ENCODE data around the gene ASTL. TPM values are rescaled to one million over a fixed set of nuclear protein-coding genes. Genes with fewer than 3 reads are reported as not detected.

The ASTL gene
- 1 to 10 TPM in 1 of 4 donors, under 1 TPM in 1, not detected in 2; 0.87 to 1.7 TPM for total RNA-seq

DNA sequence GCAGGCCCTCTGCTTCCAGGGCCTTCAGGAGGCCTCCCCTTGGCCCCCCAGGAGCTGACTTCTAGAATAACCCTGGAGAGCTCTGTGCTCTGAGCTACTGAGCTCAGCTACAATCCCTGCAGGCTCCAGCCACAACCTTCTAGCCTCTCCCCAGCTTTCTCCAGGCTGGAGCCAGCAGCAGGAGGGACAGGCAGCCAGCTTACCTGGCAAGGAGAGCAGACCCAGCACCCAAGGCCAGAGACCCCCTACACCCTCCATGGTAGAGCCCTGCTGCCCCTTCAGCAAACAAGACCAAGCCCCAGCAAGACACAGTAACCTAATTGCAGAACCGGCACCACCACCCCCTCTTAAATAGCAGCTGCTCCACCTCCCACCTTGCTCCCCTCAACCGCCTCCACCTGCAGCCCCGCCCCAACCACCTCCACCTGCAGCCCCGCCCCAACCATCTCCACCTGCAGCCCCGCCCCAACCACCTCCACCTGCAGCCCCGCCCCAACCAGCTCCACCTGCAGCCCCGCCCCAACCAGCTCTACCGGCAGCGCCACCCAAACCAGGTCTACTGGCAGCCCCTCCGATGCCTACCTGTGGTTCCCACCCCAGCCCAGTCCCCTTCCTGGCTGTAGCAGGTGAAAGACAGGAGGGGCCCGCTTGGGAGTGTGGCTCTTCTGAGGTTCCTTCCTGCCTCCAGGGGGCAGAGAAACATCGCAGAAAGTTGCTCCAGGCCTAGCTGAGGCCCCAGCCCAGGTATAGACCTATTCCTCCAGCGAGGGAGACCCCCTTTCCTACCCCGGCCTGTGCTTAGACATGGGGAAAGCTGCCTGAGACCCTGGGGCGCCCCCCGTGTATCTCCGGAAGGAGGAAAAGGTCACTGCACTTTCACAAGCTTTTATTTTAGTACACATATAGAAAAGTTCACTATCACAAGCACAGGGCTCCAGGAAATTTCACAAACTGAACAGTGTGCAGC is at the start of gene ASTL:
TSS of gene ASTL (minus strand) at position 324 of the 967 bp plus-strand sequence. CDS start at position 258, 66 bp downstream.
- no peaks in the 10 kb centered on the region for H3K36me3 ChIP-seq
- WGBS, result 17% methylated on average over 15 of the region's 17 CpGs
- no peaks in the 10 kb centered on the region for H3K9me3 ChIP-seq
- no peak for DNase-seq (ENCODE audit: low spot score in 2 of 2)
- H3K27ac ChIP-seq, result no peak within 1 kb of the TSS
- no peak within 1 kb of the TSS for H3K4me3 ChIP-seq
- H3K27me3 ChIP-seq, result no peaks in the 10 kb centered on the region
- H3K4me1 ChIP-seq, result peaks cover 17% of the 10 kb centered on the region
- TF ChIP-seq EP300 (IDR thresholded peaks at IDR 0.05), result no peak
- TF ChIP-seq, protein P1, sequence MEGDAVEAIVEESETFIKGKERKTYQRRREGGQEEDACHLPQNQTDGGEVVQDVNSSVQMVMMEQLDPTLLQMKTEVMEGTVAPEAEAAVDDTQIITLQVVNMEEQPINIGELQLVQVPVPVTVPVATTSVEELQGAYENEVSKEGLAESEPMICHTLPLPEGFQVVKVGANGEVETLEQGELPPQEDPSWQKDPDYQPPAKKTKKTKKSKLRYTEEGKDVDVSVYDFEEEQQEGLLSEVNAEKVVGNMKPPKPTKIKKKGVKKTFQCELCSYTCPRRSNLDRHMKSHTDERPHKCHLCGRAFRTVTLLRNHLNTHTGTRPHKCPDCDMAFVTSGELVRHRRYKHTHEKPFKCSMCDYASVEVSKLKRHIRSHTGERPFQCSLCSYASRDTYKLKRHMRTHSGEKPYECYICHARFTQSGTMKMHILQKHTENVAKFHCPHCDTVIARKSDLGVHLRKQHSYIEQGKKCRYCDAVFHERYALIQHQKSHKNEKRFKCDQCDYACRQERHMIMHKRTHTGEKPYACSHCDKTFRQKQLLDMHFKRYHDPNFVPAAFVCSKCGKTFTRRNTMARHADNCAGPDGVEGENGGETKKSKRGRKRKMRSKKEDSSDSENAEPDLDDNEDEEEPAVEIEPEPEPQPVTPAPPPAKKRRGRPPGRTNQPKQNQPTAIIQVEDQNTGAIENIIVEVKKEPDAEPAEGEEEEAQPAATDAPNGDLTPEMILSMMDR (IDR thresholded peaks at IDR 0.05), result peak in 1 of 2 donors; percentile 22

DNA sequence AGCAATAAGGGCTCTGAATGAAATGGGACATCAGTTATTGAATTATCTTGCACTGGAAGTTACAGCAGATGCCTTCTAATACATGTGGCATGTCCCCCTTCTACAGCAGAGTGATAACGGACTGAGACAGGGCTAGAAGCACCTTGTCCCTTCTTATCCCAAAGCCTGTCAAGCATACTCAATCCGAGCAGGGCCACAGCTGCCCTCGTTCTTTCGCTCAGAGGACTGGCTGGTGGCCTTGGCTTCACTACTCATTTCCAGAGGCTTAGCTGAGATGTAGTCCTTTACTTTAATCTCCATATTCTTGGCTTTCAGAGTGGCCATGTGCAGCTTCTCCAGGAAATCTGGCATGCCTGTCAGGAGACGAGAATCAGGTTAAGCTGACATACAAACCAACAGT is 48.3 kb upstream of the ASTL start:
- DNase-seq (ENCODE audit: low spot score in 2 of 2), result no peak
- no peaks in the 10 kb centered on the region for H3K9me3 ChIP-seq
- TF ChIP-seq POLR2AphosphoS5 (IDR thresholded peaks at IDR 0.05), result no peak
- no peak for TF ChIP-seq POLR2A (IDR thresholded peaks at IDR 0.05)
- TF ChIP-seq, protein P1 (IDR thresholded peaks at IDR 0.05), result no peak
- TF ChIP-seq EP300 (IDR thresholded peaks at IDR 0.05), result no peak
- 87% methylated on average over 5 of the region's 5 CpGs for WGBS
- peaks cover 74% of the 10 kb centered on the region for H3K36me3 ChIP-seq
- H3K4me1 ChIP-seq, result no peaks in the 10 kb centered on the region
- no peak overlapping the region for H3K4me3 ChIP-seq
- no peaks in the 10 kb centered on the region for H3K27me3 ChIP-seq
- H3K27ac ChIP-seq, result no peak overlapping the region

DNA sequence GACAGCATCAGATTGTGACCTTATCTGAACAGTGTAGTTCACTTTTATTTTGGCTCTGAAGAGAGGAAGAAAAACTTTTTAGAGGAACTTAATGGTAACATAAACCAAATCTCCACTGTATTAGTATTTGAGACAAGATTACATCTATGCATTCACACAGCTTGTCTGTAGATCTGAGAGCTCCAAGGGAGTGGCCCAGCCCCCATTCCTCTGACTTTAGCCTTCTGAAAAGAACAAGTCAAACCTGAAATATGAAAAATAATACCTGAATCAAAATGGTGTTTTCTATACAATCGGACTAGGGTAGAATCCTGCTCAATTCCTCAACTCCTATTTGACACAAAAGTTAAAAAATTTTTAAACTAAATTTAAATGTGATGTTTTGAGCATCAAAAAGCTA is 47.2 kb upstream of the ASTL start:
- Histone ChIP-seq H3K27me3 (no peaks in the 10 kb centered on the region), H3K4me1 (no peaks in the 10 kb centered on the region), H3K27ac (no peak overlapping the region), H3K4me3 (no peak overlapping the region), H3K36me3 (peaks cover 64% of the 10 kb centered on the region), H3K9me3 (no peaks in the 10 kb centered on the region)
- DNase-seq (ENCODE audit: low spot score in 2 of 2), result no peak
- 59% methylated on average over 1 of the region's 1 CpG for WGBS
- TF ChIP-seq, protein P1 (IDR thresholded peaks at IDR 0.05), result no peak
- TF ChIP-seq POLR2AphosphoS5 (IDR thresholded peaks at IDR 0.05), result no peak
- no peak for TF ChIP-seq EP300 (IDR thresholded peaks at IDR 0.05)
- no peak for TF ChIP-seq POLR2A (IDR thresholded peaks at IDR 0.05)

DNA sequence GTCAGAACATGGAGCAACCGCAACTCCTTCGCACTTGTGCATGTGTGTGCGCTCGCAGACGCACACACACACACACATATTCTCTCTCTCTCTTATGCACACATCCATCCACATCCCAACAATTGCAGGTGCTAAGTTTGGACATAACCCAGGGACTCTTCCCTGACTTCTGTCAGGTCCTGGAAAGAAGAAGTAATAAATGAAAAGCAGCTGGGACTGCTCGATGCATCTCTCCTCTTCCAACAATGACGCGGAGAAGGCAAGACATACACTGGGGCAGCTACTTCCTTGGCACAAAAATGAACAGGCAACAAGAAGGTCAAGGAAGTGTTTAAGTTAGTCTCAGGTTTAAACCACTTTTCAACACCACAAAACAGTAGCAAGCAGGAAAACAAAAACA is 46.7 kb upstream of the ASTL start:
- WGBS, result 72% methylated on average over 8 of the region's 8 CpGs
- Histone ChIP-seq H3K27ac (no peak overlapping the region), H3K4me1 (no peaks in the 10 kb centered on the region), H3K36me3 (peaks cover 59% of the 10 kb centered on the region), H3K27me3 (no peaks in the 10 kb centered on the region), H3K9me3 (no peaks in the 10 kb centered on the region), H3K4me3 (no peak overlapping the region)
- TF ChIP-seq POLR2AphosphoS5 (IDR thresholded peaks at IDR 0.05), result no peak
- no peak for TF ChIP-seq POLR2A (IDR thresholded peaks at IDR 0.05)
- no peak for TF ChIP-seq EP300 (IDR thresholded peaks at IDR 0.05)
- TF ChIP-seq, protein P1 (IDR thresholded peaks at IDR 0.05), result no peak
- DNase-seq (ENCODE audit: low spot score in 2 of 2), result no peak

DNA sequence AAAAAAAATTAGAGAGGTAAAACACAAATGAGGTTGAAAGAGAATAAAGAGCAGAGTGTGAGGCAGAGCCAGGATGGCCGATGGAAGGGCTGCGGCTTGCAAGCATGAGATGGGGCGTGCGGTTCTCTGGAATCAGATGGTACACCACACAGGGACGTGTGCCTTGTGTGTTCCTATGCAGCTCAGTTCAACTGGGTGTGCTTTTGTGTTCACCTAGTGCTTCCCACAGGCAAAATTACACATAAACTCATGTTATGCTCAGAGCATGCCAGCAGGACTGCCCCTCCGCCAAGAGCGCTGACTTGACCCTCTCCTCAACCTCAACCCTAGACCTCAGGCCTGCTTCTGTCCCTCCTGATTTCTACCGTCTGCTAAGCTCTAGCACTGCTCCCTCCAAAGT is 45.9 kb upstream of the ASTL start:
- WGBS, result 88% methylated on average over 8 of the region's 8 CpGs
- H3K27me3 ChIP-seq, result no peaks in the 10 kb centered on the region
- no peaks in the 10 kb centered on the region for H3K9me3 ChIP-seq
- DNase-seq (ENCODE audit: low spot score in 2 of 2), result no peak
- no peak overlapping the region for H3K27ac ChIP-seq
- H3K36me3 ChIP-seq, result peaks cover 54% of the 10 kb centered on the region
- no peak overlapping the region for H3K4me3 ChIP-seq
- TF ChIP-seq POLR2AphosphoS5 (IDR thresholded peaks at IDR 0.05) (no peak), POLR2A (IDR thresholded peaks at IDR 0.05) (no peak), EP300 (IDR thresholded peaks at IDR 0.05) (no peak)
- TF ChIP-seq, protein P1 (IDR thresholded peaks at IDR 0.05), result no peak
- no peaks in the 10 kb centered on the region for H3K4me1 ChIP-seq
